ENCODE results near the gene ZFAND3. TPM values are rescaled to one million over a fixed set of nuclear protein-coding genes. Genes with fewer than 3 reads are reported as not detected.
"Not testable (repeated sequence)": the region's sequence is repeated elsewhere in the genome, so short reads cannot be mapped to it uniquely, and the experiment has no call there.

The ZFAND3 gene
- total RNA-seq, 6 donors from 2014 or later: 26.2 to 66.4 (median 55.5) TPM

DNA sequence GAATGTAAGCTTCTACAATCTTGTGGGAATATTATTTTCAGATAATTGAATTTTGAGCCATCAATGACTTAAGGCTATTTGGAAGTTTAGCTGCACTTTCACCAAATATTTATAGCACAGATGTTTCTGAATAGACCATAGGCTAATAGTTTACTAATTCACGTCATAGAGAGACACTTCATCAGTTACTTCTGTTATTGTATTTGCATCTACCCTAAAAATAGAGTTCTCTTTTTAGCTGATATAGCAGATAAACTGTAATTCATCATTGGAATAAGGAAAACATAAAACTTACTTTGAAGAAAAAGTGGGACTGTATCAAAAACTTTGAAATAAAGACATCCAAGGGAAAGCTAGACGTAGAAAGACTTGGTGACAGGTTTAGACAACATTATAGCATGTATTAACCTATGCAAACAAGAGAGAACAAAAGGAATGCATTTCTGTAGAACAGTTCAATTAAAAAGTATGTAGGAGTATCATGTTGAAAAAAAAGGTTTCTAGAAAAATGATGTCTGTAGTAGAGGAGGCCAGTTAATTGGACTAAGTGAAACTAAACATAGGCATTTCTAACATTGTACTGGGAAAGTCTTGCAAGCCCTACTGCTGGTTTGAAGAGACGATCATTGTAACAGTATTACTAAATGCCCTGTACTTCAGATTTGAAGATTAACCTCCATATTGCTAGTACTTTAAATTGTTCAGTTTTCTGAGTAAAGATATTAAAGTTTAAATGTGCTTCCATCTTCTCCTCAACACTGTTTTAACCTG, 123.3 kb downstream of the ZFAND3 start:
- Histone ChIP-seq H3K4me1 (peaks cover 20 to 25% (median 23%) of the 10 kb centered on the region in 4 donors), H3K27ac (no peak overlapping the region), H3K4me3 (no peak overlapping the region), H3K9me3 (no peaks in the 10 kb centered on the region), H3K27me3 (no peaks in the 10 kb centered on the region), H3K36me3 (no peaks in the 10 kb centered on the region)
- DNase-seq (no peak), ATAC-seq (ENCODE audit: low FRiP score in 2 of 2) (no peak)
- WGBS, 2 donors: 60% methylated on average over 3 of the region's 3 CpGs
- TF ChIP-seq POLR2AphosphoS5 (IDR thresholded peaks at IDR 0.05) (no peak), EP300 (IDR thresholded peaks at IDR 0.05) (no peak), POLR2A (IDR thresholded peaks at IDR 0.05) (no peak), CTCF (IDR thresholded peaks at IDR 0.05) (no peak)

DNA sequence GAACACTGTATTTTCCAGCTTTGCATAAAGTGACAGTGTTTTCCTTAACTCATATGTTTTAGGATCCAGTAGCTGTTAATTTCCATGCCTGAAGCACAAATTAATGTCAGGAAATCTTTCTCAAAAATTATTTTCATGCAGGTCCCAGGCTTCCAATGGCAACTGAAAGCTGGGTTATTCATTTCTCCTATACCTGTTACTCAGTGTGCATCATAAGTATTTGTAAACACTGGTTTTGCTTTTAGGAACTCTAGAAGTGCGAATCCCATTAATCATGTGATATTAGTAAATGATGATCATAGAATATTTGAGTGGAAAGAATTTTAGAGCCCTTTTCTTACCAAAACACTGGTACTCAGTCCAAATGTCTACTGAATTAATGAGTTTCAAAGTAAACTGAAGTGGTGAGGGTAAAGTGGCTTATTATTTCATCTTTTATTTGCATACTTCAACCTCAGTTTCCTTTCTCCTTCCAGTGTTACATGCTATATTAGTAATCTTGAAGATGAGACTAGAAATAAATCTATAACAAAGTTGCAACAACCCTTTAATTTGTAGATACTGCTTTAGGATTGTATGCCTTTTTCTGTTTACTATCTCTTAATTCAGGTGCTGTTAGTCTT, 124.0 kb downstream of the ZFAND3 start:
- H3K36me3 ChIP-seq: no peaks in the 10 kb centered on the region
- no peak for DNase-seq
- no peak for ATAC-seq (ENCODE audit: low FRiP score in 2 of 2)
- WGBS, 2 donors: 82 to 96% methylated on average over 1 of the region's 1 CpG
- H3K4me3 ChIP-seq: no peak overlapping the region
- TF ChIP-seq POLR2A (IDR thresholded peaks at IDR 0.05): no peak
- TF ChIP-seq CTCF (IDR thresholded peaks at IDR 0.05): no peak
- TF ChIP-seq EP300 (IDR thresholded peaks at IDR 0.05): no peak
- TF ChIP-seq POLR2AphosphoS5 (IDR thresholded peaks at IDR 0.05): no peak
- no peak overlapping the region for H3K27ac ChIP-seq
- no peaks in the 10 kb centered on the region for H3K27me3 ChIP-seq
- H3K9me3 ChIP-seq: no peaks in the 10 kb centered on the region
- peaks cover 20 to 29% (median 25%) of the 10 kb centered on the region in 4 donors for H3K4me1 ChIP-seq

- no peak overlapping the region for H3K4me3 ChIP-seq
- H3K27ac ChIP-seq: no peak overlapping the region
- no peaks in the 10 kb centered on the region for H3K27me3 ChIP-seq
- H3K4me1 ChIP-seq: peaks cover 20 to 29% (median 25%) of the 10 kb centered on the region in 4 donors
- TF ChIP-seq CTCF (IDR thresholded peaks at IDR 0.05): no peak
- no peak for TF ChIP-seq EP300 (IDR thresholded peaks at IDR 0.05)
- no peak for TF ChIP-seq POLR2A (IDR thresholded peaks at IDR 0.05)
- TF ChIP-seq POLR2AphosphoS5 (IDR thresholded peaks at IDR 0.05): no peak
- WGBS, 2 donors: 81 to 95% methylated on average over 2 of the region's 2 CpGs
- DNase-seq: no peak
- H3K9me3 ChIP-seq: no peaks in the 10 kb centered on the region
- no peaks in the 10 kb centered on the region for H3K36me3 ChIP-seq
- ATAC-seq (ENCODE audit: low FRiP score in 2 of 2): no peak
Measured at GRCh38 chr6:37946057-37946456, 126.5 kb downstream of the ZFAND3 start.

GRCh38 chr6:37947468-37947867, 127.9 kb downstream of the ZFAND3 start:
- Histone ChIP-seq H3K4me1 (peaks cover 19 to 31% (median 27%) of the 10 kb centered on the region in 4 donors), H3K9me3 (no peaks in the 10 kb centered on the region), H3K4me3 (no peak overlapping the region), H3K27ac (no peak overlapping the region), H3K36me3 (no peaks in the 10 kb centered on the region), H3K27me3 (no peaks in the 10 kb centered on the region)
- DNase-seq: no peak
- no peak for ATAC-seq (ENCODE audit: low FRiP score in 2 of 2)
- TF ChIP-seq POLR2A (IDR thresholded peaks at IDR 0.05) (no peak), EP300 (IDR thresholded peaks at IDR 0.05) (no peak), CTCF (IDR thresholded peaks at IDR 0.05) (no peak), POLR2AphosphoS5 (IDR thresholded peaks at IDR 0.05) (no peak)

- ATAC-seq (ENCODE audit: low FRiP score in 2 of 2); H3K36me3 ChIP-seq; DNase-seq; H3K27ac ChIP-seq; H3K4me3 ChIP-seq; H3K27me3 ChIP-seq; H3K9me3 ChIP-seq: not testable (repeated sequence)
- WGBS, 2 donors: 75 to 88% methylated on average over 2 of the region's 2 CpGs
- H3K4me1 ChIP-seq: peaks cover 14 to 23% (median 22%) of the 10 kb centered on the region in 4 donors
Measured at GRCh38 chr6:37948584-37948983, 129.1 kb downstream of the ZFAND3 start.

Data from upper lobe of left lung (tissue), 6 donors.